Nephron (organoid): ENCODE data around the gene ATM.
"Not testable (repeated sequence)": the region's sequence is repeated elsewhere in the genome, so short reads cannot be mapped to it uniquely, and the experiment has no call there.

Experiments used
- H3K27ac Mint-ChIP-seq, 3 experiments: 2 replicates each; pipeline ENCODE4 v1.8.0; 2020; ENCODE audit warnings: mixed read lengths in 3 of 3, mild to moderate bottlenecking in 2 of 3, moderate library complexity in 1 of 3
- H3K27me3 Mint-ChIP-seq: 2 replicates; pipeline ENCODE4 v1.8.0; 2021; ENCODE audit warnings: low read depth, mild to moderate bottlenecking, moderate library complexity, mixed read lengths
- H3K36me3 Mint-ChIP-seq: 2 replicates; pipeline ENCODE4 v1.8.0; 2020; ENCODE audit warnings: low read depth, mixed read lengths
- H3K4me1 Mint-ChIP-seq: 2 replicates; pipeline ENCODE4 v1.8.0; 2020; ENCODE audit warnings: mixed read lengths
- H3K4me3 Mint-ChIP-seq, 3 experiments: 2 replicates each; pipeline ENCODE4 v1.8.0; 2020; ENCODE audit warnings: mild to moderate bottlenecking in 3 of 3, mixed read lengths in 3 of 3, moderate library complexity in 2 of 3
- H3K9me3 Mint-ChIP-seq: 2 replicates; pipeline ENCODE4 v1.8.0; 2020; ENCODE audit warnings: mixed read lengths
- TF ChIP-seq, protein P1 (sequence below), 3 experiments: fragments of 200-600 bp; sonication (generic); IDR thresholded peaks; one replicate each; pipeline ENCODE4 v1.5.0; 2021; ENCODE audit warnings: antibody characterized with exemption in 3 of 3; ENCODE audit not compliant: unreplicated experiment in 3 of 3

The ATM gene

DNA sequence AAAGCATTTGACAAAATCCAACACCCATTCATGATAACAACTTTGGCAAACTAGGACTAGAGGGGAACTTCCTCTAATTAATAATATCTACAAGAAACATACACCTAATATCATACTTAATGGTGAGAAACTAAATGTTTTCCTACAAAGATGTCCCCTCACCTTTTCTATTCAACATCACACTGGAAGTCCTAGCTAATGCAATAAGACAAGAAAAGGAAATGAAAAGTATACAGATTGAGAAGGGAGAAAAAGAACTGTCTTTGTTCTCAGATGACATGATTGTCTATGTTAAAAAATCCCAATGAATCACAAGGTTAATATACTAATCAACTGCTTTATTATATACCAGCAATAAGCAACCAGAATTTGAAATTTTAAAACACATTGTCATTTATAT lies 192.1 kb downstream of the ATM start:
- H3K4me1 Mint-ChIP-seq, result no peaks in the 10 kb centered on the region
- H3K36me3 Mint-ChIP-seq, result no peaks in the 10 kb centered on the region
- H3K9me3 Mint-ChIP-seq, result peaks cover 5% of the 10 kb centered on the region
- no peak overlapping the region for H3K27ac Mint-ChIP-seq
- no peaks in the 10 kb centered on the region for H3K27me3 Mint-ChIP-seq
- TF ChIP-seq, protein P1, sequence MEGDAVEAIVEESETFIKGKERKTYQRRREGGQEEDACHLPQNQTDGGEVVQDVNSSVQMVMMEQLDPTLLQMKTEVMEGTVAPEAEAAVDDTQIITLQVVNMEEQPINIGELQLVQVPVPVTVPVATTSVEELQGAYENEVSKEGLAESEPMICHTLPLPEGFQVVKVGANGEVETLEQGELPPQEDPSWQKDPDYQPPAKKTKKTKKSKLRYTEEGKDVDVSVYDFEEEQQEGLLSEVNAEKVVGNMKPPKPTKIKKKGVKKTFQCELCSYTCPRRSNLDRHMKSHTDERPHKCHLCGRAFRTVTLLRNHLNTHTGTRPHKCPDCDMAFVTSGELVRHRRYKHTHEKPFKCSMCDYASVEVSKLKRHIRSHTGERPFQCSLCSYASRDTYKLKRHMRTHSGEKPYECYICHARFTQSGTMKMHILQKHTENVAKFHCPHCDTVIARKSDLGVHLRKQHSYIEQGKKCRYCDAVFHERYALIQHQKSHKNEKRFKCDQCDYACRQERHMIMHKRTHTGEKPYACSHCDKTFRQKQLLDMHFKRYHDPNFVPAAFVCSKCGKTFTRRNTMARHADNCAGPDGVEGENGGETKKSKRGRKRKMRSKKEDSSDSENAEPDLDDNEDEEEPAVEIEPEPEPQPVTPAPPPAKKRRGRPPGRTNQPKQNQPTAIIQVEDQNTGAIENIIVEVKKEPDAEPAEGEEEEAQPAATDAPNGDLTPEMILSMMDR (IDR thresholded peaks at IDR 0.05; ENCODE audit: unreplicated experiment in 3 of 3), result no peak
- no peak overlapping the region for H3K4me3 Mint-ChIP-seq

DNA sequence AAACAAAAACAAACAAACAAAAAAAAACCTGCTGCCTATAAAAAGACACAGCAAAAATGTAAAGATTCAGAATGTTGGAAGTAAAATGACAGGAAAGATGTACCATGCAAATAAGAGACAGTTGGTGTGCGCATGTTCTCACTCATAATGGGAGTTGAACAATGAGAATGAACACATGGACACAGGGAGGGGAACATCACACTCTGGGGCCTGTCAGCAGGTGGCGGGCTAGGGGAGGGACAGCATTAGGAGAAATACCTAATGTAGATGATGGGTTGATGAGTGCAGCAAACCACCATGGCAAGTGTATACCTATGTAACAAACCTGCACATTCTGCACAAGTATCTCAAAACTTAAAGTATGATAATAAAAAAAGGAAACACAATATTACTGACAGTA lies 194.7 kb downstream of the ATM start:
- H3K27me3 Mint-ChIP-seq, H3K4me3 Mint-ChIP-seq: not testable (repeated sequence)

More for the DNA sequence above, 194.7 kb downstream of the ATM start:
- H3K36me3 Mint-ChIP-seq, H3K4me1 Mint-ChIP-seq, H3K27ac Mint-ChIP-seq: not testable (repeated sequence)
- H3K9me3 Mint-ChIP-seq, result peaks cover 11% of the 10 kb centered on the region
